K562 (cell line): ENCODE measurements around the gene EIF4E. TPM values are rescaled to one million over a fixed set of nuclear protein-coding genes. Genes with fewer than 3 reads are reported as not detected.

ENCODE experiments used
- ATAC-seq: fragments of 200-7000 bp; cut with Tn5 transposase; 3 replicates; pipeline ENCODE4 v1.9.1; 2020; ENCODE audit warnings: moderate library complexity
- BruUV-seq: library from RNA; stranded (reverse); fragments of 400-500 nt; replicated peaks from 2 replicates; lab custom pipeline; 2021; lab: Mats Ljungman, UMichigan
- CTCF ChIA-PET: fragments of 300-600 bp; formaldehyde crosslinking; extraction: SDS; loops from one replicate; lab custom pipeline; 2021; ENCODE audit warnings: low intra/inter-chr PET ratio; lab: Yijun Ruan, JAX
- POLR2A ChIA-PET: fragments of 300-600, 350-650 bp; sonication (Branson Sonifier 250); formaldehyde crosslinking; extraction: SDS; loops from one replicate; lab custom pipeline; 2021; ENCODE audit warnings: antibody characterized with exemption, inconsistent platforms; lab: Yijun Ruan, JAX
- DNase-seq, 4 experiments: peaks; one replicate each; pipeline versions ENCODE4 v3.0.0 to v3.0.0-alpha.2; 2011 to 2018; ENCODE audit warnings: low spot score in 3 of 4, mixed read lengths in 3 of 4; ENCODE audit errors: extremely low read depth in 1 of 4
- FAIRE-seq: peaks from 2 replicates; lab custom pipeline; 2011; peaks lifted over from hg19 to GRCh38; lab: Jason Lieb, UNC
- H2AFZ ChIP-seq: 2 replicates; pipeline ENCODE4 v1.6.0; 2011; ENCODE audit warnings: low read depth, low read length, control low read depth, inconsistent platforms
- H3K27ac ChIP-seq: fragments of 200-600 bp; 3 replicates; pipeline ENCODE4 v1.8.0; 2011; ENCODE audit warnings: low read depth, mild to moderate bottlenecking, control low read depth, inconsistent platforms, low read length, moderate library complexity, mixed read lengths; ENCODE audit errors: extremely low read depth
- H3K27me3 ChIP-seq, 2 experiments: fragments of 300-600 bp in 1 of 2; 2 replicates in 1 of 2; 3 replicates in 1 of 2; pipeline versions ENCODE4 v1.6.0 to v1.8.0; 2011; ENCODE audit warnings: inconsistent platforms in 2 of 2, low read length in 2 of 2, mild to moderate bottlenecking in 1 of 2, mixed read lengths in 1 of 2, moderate library complexity in 1 of 2; ENCODE audit not compliant: control insufficient read depth in 2 of 2, insufficient read depth in 2 of 2
- H3K36me3 ChIP-seq: fragments of 300-600 bp; 3 replicates; pipeline ENCODE4 v1.8.0; 2011; ENCODE audit warnings: mild to moderate bottlenecking, low read length, inconsistent platforms; ENCODE audit not compliant: control insufficient read depth, insufficient read depth
- H3K4me1 ChIP-seq, 2 experiments: fragments of 200-600 bp in 1 of 2; replicated peaks in 1 of 2; 2 replicates in 1 of 2; 3 replicates in 1 of 2; pipeline versions ENCODE4 v1.5.1 to v1.8.0; 2011; ENCODE audit warnings: inconsistent platforms in 2 of 2, low read length in 2 of 2, mild to moderate bottlenecking in 1 of 2, mixed read lengths in 1 of 2, moderate library complexity in 1 of 2; ENCODE audit not compliant: control insufficient read depth in 2 of 2, insufficient read depth in 2 of 2
- H3K4me2 ChIP-seq: 2 replicates; pipeline ENCODE4 v1.6.1; 2011; ENCODE audit warnings: low read length, control low read depth, inconsistent platforms, mixed read lengths; ENCODE audit not compliant: insufficient read depth
- H3K4me3 ChIP-seq: fragments of 200-600 bp; sonication (generic), shearing (Covaris generic); 2 replicates; pipeline ENCODE4 v1.5.1; 2016; ENCODE audit warnings: control low read depth, inconsistent platforms
- H3K79me2 ChIP-seq: fragments of 200-600 bp; 3 replicates; pipeline ENCODE4 v1.8.0; 2011; ENCODE audit warnings: low read length, inconsistent platforms; ENCODE audit not compliant: control insufficient read depth, insufficient read depth
- H3K9ac ChIP-seq, 2 experiments: 2 replicates each; pipeline versions ENCODE4 v1.6.0 to v1.6.1; 2011; ENCODE audit warnings: low read depth in 2 of 2, low read length in 2 of 2, control low read depth in 1 of 2, inconsistent platforms in 1 of 2, mild to moderate bottlenecking in 1 of 2, mixed read lengths in 1 of 2; ENCODE audit not compliant: insufficient read depth in 1 of 2
- H3K9me1 ChIP-seq: one replicate; pipeline ENCODE4 v1.6.0; 2011; ENCODE audit warnings: inconsistent platforms, mild to moderate bottlenecking, low read length, moderate library complexity; ENCODE audit not compliant: control insufficient read depth, insufficient read depth
- H3K9me3 ChIP-seq: replicated peaks from 2 replicates; pipeline ENCODE4 v1.5.1; 2011; ENCODE audit warnings: low read depth, low read length, inconsistent platforms; ENCODE audit not compliant: control insufficient read depth, insufficient read depth
- H4K20me1 ChIP-seq: replicated peaks from 2 replicates; pipeline ENCODE4 v1.6.1; 2011; ENCODE audit warnings: low read length, inconsistent platforms, mixed read lengths; ENCODE audit not compliant: control insufficient read depth, insufficient read depth
- CBX8 ChIP-seq: fragments of 200-600 bp; sonication (generic); IDR thresholded peaks from 2 replicates; pipeline ENCODE4 v1.6.1; 2012; ENCODE audit warnings: borderline replicate concordance, mixed run types, low read depth, mild to moderate bottlenecking, moderate library complexity, mixed read lengths, low read length, control low read depth, inconsistent platforms; ENCODE audit not compliant: poor library complexity, severe bottlenecking; ENCODE audit errors: extremely low read depth
- GABPB1 ChIP-seq: sonication (generic); formaldehyde crosslinking; IDR thresholded peaks from 2 replicates; pipeline ENCODE4 v1.8.0; 2022; ENCODE audit warnings: mild to moderate bottlenecking, missing genetic modification reagents
- HIVEP1 ChIP-seq: fragments of 250-450 bp; sonication (Bioruptor Pico); IDR thresholded peaks from 2 replicates; pipeline ENCODE4 v1.4.0; 2020; ENCODE audit warnings: mild to moderate bottlenecking
- HNRNPLL ChIP-seq: fragments of 200-400 bp; formaldehyde crosslinking; IDR thresholded peaks from 2 replicates; pipeline ENCODE4 v1.6.1; 2017; ENCODE audit warnings: low read length, low read depth, mild to moderate bottlenecking; ENCODE audit not compliant: poor library complexity, severe bottlenecking
- ILK ChIP-seq: fragments of 450-650 bp; IDR thresholded peaks from 2 replicates; pipeline ENCODE4 v1.6.1; 2016; ENCODE audit warnings: missing genetic modification characterization, low read depth, mild to moderate bottlenecking, missing compliant biosample characterization, moderate library complexity, borderline replicate concordance
- JUND ChIP-seq, 2 experiments: IDR thresholded peaks; 2 replicates in 1 of 2; 3 replicates in 1 of 2; pipeline ENCODE4 v1.6.1; 2011; ENCODE audit warnings: borderline replicate concordance in 2 of 2, low read depth in 2 of 2, low read length in 2 of 2, improper control_type of control experiment in 1 of 2, missing biosample characterization in 1 of 2, missing genetic modification characterization in 1 of 2, missing genetic modification reagents in 1 of 2
- MAZ ChIP-seq, 2 experiments: fragments of 450-650 bp in 1 of 2; sonication (generic) in 1 of 2; formaldehyde crosslinking; IDR thresholded peaks in 1 of 2; conservative IDR thresholded peaks in 1 of 2; 2 replicates each; pipeline versions ENCODE4 v1.4.0 to v1.5.0; 2020; ENCODE audit warnings: mild to moderate bottlenecking in 1 of 2, missing genetic modification reagents in 1 of 2
- PHTF2 ChIP-seq: fragments of 250-450 bp; sonication (Bioruptor Pico); IDR thresholded peaks from 2 replicates; pipeline ENCODE4 v1.5.0; 2021; ENCODE audit warnings: mild to moderate bottlenecking
- PTRF ChIP-seq: fragments of 450-650 bp; IDR thresholded peaks from 2 replicates; pipeline ENCODE4 v1.6.1; 2016; ENCODE audit warnings: mild to moderate bottlenecking, missing genetic modification characterization, missing compliant biosample characterization
- SNIP1 ChIP-seq: fragments of 450-650 bp; IDR thresholded peaks from 2 replicates; pipeline ENCODE4 v1.7.1; 2017; ENCODE audit warnings: low read depth, mild to moderate bottlenecking
- TAL1 ChIP-seq: fragments of 450-650 bp; IDR thresholded peaks from 2 replicates; pipeline ENCODE4 v1.6.1; 2016; ENCODE audit warnings: mild to moderate bottlenecking
- ZFP36 ChIP-seq: fragments of 150-350 bp; IDR thresholded peaks from 2 replicates; pipeline ENCODE4 v1.6.1; 2018; ENCODE audit warnings: low read length, low read depth; ENCODE audit not compliant: partially characterized antibody
- WGBS: fragments of 100-300 bp; shearing (Covaris generic); methylation state at CpG from one replicate; pipeline ENCODE4 v1.1.6; 2016; ENCODE audit warnings: low coverage, mixed read lengths; ENCODE audit not compliant: insufficient coverage; ENCODE audit errors: missing lambda C conversion rate; 5-methylcytosine and 5-hydroxymethylcytosine counted together
- in situ Hi-C: fragments of 300-500 bp; cut with MboI; formaldehyde crosslinking; loops from 4 replicates; pipeline ENCODE4 v1.15.0; 2018; ENCODE audit warnings: inconsistent platforms, mixed read lengths
- intact Hi-C: fragments of 100-400 bp; cut with micrococcal nuclease; formaldehyde crosslinking; loops from 2 replicates; pipeline ENCODE4 v1.14.2; 2022
- polyA plus RNA-seq, 8 experiments: library from polyadenylated mRNA; depleted of rRNA in 4 of 8; stranded (reverse) in 5 of 8; unstranded in 3 of 8; fragments of >200 nt; fragmentation: Nextera tagmentation in 2 of 8; fragmentation: Illumina TruSeq in 1 of 8; extraction: Ambion mirVana in 2 of 8; extraction: Trizol in 1 of 8; gene quantifications; 2 replicates each; pipeline versions ENCODE4 v1.2.1 to v1.2.3, GENCODE V29; 2011 to 2014; ENCODE audit warnings: inconsistent platforms in 1 of 8, missing spikeins in 1 of 8
- total RNA-seq, 7 experiments: library from RNA; depleted of rRNA in 6 of 7; stranded (reverse); fragments of >200 nt in 6 of 7; fragmentation: Illumina TruSeq in 2 of 7; extraction: Trizol in 2 of 7; gene quantifications; 2 replicates each; pipeline versions ENCODE4 v1.2.1 to v1.2.3, GENCODE V29; 2011 to 2021; ENCODE audit warnings: low replicate concordance in 1 of 7

The EIF4E gene
- total and polyA plus RNA-seq, 9 of the 15 experiments (the other 6 are each of a cell fraction or from before 2014, with no cell fraction given): 164 to 489 (median 179) TPM

GRCh38 chr4:98976716-98977115, 47.8 kb upstream of the EIF4E start:
- Histone ChIP-seq H2AFZ (peak overlapping the region; percentile 26; the same call in 1 of the 2 replicates), H3K9me1 (no peaks in the 10 kb centered on the region), H3K9ac (no peak overlapping the region), H4K20me1 (no peaks in the 10 kb centered on the region), H3K36me3 (no peaks in the 10 kb centered on the region), H3K27ac (no peak overlapping the region), H3K4me3 (no peak overlapping the region), H3K4me1 (no peaks in the 10 kb centered on the region), H3K4me2 (no peak overlapping the region), H3K79me2 (no peaks in the 10 kb centered on the region), H3K9me3 (no peaks in the 10 kb centered on the region), H3K27me3 (no peaks in the 10 kb centered on the region)
- DNase-seq: no peak
- intact Hi-C loops (no loop called here), in situ Hi-C loops (no loop called here)
- no peak for ATAC-seq
- no peak for FAIRE-seq
- 18% methylated on average over 4 of the region's 4 CpGs for WGBS
- BruUV-seq: no TSS peak
- ChIA-PET POLR2A (no interaction called here), CTCF (no interaction called here)
- TF ChIP-seq HNRNPLL: no peak
- TF ChIP-seq PHTF2: no peak
- TF ChIP-seq HIVEP1 (CRISPR knock-in tag): no peak
- TF ChIP-seq ILK (tag): no peak
- TF ChIP-seq SNIP1: no peak
- TF ChIP-seq GABPB1 (CRISPR knock-in tag): no peak
- no peak for TF ChIP-seq TAL1
- no peak for TF ChIP-seq ZFP36
- no peak for TF ChIP-seq MAZ (CRISPR knock-in tag; conservative IDR thresholded peaks at IDR 0.05 in 1 of 2, IDR thresholded peaks at IDR 0.05 in 1 of 2)
- TF ChIP-seq JUND (IDR thresholded peaks at IDR 0.05; ENCODE audit: borderline replicate concordance, low read depth, low read length): no peak
- TF ChIP-seq JUND (tag; IDR thresholded peaks at IDR 0.05; ENCODE audit: borderline replicate concordance, low read depth, low read length): no peak
- TF ChIP-seq PTRF (tag): no peak
- TF ChIP-seq CBX8: no peak
